Breast epithelium (tissue), 4 donors: ENCODE results near the gene RBM33. TPM values are rescaled to one million over a fixed set of nuclear protein-coding genes. Genes with fewer than 3 reads are reported as not detected.
A peak's percentile ranks its signal among the peaks of the same experiment; 100 is the strongest.

Experiments used
- DNase-seq, 2 donors: peaks; one replicate each; pipeline ENCODE4 v3.0.0-alpha.2; 2019; ENCODE audit warnings: low spot score in 2 of 2
- H3K27ac ChIP-seq, 2 donors: fragments of 200-600 bp; sonication (generic) in 1 of 2; one replicate each; pipeline ENCODE4 v1.5.1; 2016 to 2019; ENCODE audit warnings: mild to moderate bottlenecking in 1 of 2
- H3K27me3 ChIP-seq, 2 donors: fragments of 200-600 bp; sonication (generic) in 1 of 2; one replicate each; pipeline versions ENCODE4 v1.5.1 to v1.6.0; 2017 to 2019; ENCODE audit warnings: control low read depth in 1 of 2, mild to moderate bottlenecking in 1 of 2
- H3K36me3 ChIP-seq: fragments of 200-600 bp; one replicate; pipeline ENCODE4 v1.5.1; 2019
- H3K4me1 ChIP-seq, 2 donors: fragments of 200-600 bp; sonication (generic); one replicate each; pipeline ENCODE4 v1.5.1; 2016 to 2019; ENCODE audit warnings: control low read depth in 1 of 2
- H3K4me3 ChIP-seq, 3 donors: fragments of 200-600 bp; sonication (generic); 1 replicate in 2 of 3; 2 replicates in 1 of 3; pipeline ENCODE4 v1.5.1; 2016 to 2019; ENCODE audit warnings: mild to moderate bottlenecking in 3 of 3, moderate library complexity in 2 of 3
- H3K9me3 ChIP-seq, 2 donors: fragments of 200-600 bp; sonication (generic) in 1 of 2; one replicate each; pipeline ENCODE4 v1.5.1; 2016 to 2019; ENCODE audit warnings: control low read depth in 1 of 2
- CTCF ChIP-seq, 3 donors: fragments of 450-650 bp; IDR thresholded peaks; one replicate each; pipeline ENCODE4 v1.5.1; 2016 to 2017; ENCODE audit warnings: antibody characterized with exemption in 3 of 3, mild to moderate bottlenecking in 3 of 3, moderate library complexity in 3 of 3
- POLR2A ChIP-seq: fragments of 450-650 bp; IDR thresholded peaks from one replicate; pipeline ENCODE4 v1.6.1; 2016; ENCODE audit warnings: antibody characterized with exemption, mild to moderate bottlenecking, moderate library complexity
- POLR2AphosphoS5 ChIP-seq, 3 donors: sonication (generic); formaldehyde crosslinking; IDR thresholded peaks; one replicate each; pipeline ENCODE4 v1.6.1; 2017; ENCODE audit warnings: antibody characterized with exemption in 3 of 3
- intact Hi-C: fragments of 100-400 bp; cut with DNase I; formaldehyde crosslinking; loops from one replicate; pipeline ENCODE4 v1.15.1; 2023; ENCODE audit warnings: low total_unique reads
- total RNA-seq, 3 donors: library from RNA; depleted of rRNA; stranded (reverse); fragments of >200 nt; gene quantifications; one replicate each; pipeline ENCODE4 v1.1.0, GENCODE V29; 2016

Gene RBM33
- total RNA-seq: 10 to 100 TPM; 34.9 to 58.8 (median 46.5) TPM

- H3K4me1 ChIP-seq: peaks cover 3 to 6% of the 10 kb centered on the region in 2 donors
- peaks cover 11 to 15% of the 10 kb centered on the region in 2 donors for H3K9me3 ChIP-seq
- peak; percentile 48 to 83 (median 51) for TF ChIP-seq POLR2AphosphoS5 (IDR thresholded peaks at IDR 0.05)
- TF ChIP-seq CTCF (IDR thresholded peaks at IDR 0.05): no peak
- no peak for TF ChIP-seq POLR2A
- H3K4me3 ChIP-seq: peak within 1 kb of the TSS; percentile 97 to 100 (median 100)
- DNase-seq: peak; percentile 50 to 61
- no peaks in the 10 kb centered on the region for H3K27me3 ChIP-seq
- H3K36me3 ChIP-seq: no peaks in the 10 kb centered on the region
- H3K27ac ChIP-seq: peak within 1 kb of the TSS; percentile 98 to 99
- intact Hi-C loops: no loop called here
Observed at GRCh38 chr7:155644178-155644970, at the start of gene RBM33. RBM33 (plus strand) TSS chr7:155644661; CDS start chr7:155644877, 216 bp downstream.

GRCh38 chr7:155594961-155595366 lies 49.5 kb upstream of the RBM33 start:
- intact Hi-C loops: no loop called here
- TF ChIP-seq CTCF (IDR thresholded peaks at IDR 0.05) (no peak), POLR2AphosphoS5 (IDR thresholded peaks at IDR 0.05) (no peak), POLR2A (no peak)

GRCh38 chr7:155597753-155598140 lies 46.7 kb upstream of the RBM33 start:
- no peaks in the 10 kb centered on the region for H3K36me3 ChIP-seq
- TF ChIP-seq POLR2AphosphoS5 (IDR thresholded peaks at IDR 0.05): no peak
- TF ChIP-seq POLR2A: no peak
- no peak for TF ChIP-seq CTCF (IDR thresholded peaks at IDR 0.05)
- DNase-seq: no peak
- H3K4me1 ChIP-seq: no peaks in the 10 kb centered on the region
- H3K4me3 ChIP-seq: no peak overlapping the region
- no peak overlapping the region for H3K27ac ChIP-seq
- peaks cover 0 to 4% of the 10 kb centered on the region in 2 donors for H3K27me3 ChIP-seq
- H3K9me3 ChIP-seq: no peaks in the 10 kb centered on the region
- intact Hi-C loops: no loop called here

More at GRCh38 chr7:155594961-155595366, 49.5 kb upstream of the RBM33 start:
- Histone ChIP-seq H3K4me3 (no peak overlapping the region), H3K27me3 (peaks cover 0 to 4% of the 10 kb centered on the region in 2 donors), H3K36me3 (no peaks in the 10 kb centered on the region), H3K4me1 (no peaks in the 10 kb centered on the region), H3K27ac (no peak overlapping the region), H3K9me3 (no peaks in the 10 kb centered on the region)
- no peak for DNase-seq

GRCh38 chr7:155598810-155599210 lies 45.7 kb upstream of the RBM33 start:
- H3K4me3 ChIP-seq: no peak overlapping the region
- H3K9me3 ChIP-seq: no peaks in the 10 kb centered on the region
- H3K4me1 ChIP-seq: no peaks in the 10 kb centered on the region
- no peaks in the 10 kb centered on the region for H3K36me3 ChIP-seq
- intact Hi-C loops: no loop called here
- H3K27ac ChIP-seq: no peak overlapping the region
- TF ChIP-seq CTCF (IDR thresholded peaks at IDR 0.05): peak; percentile 82 to 86 (median 84)
- no peak for TF ChIP-seq POLR2AphosphoS5 (IDR thresholded peaks at IDR 0.05)
- DNase-seq: peak; percentile 52 to 74
- peaks cover 0 to 4% of the 10 kb centered on the region in 2 donors for H3K27me3 ChIP-seq

GRCh38 chr7:155602156-155602555 lies 42.3 kb upstream of the RBM33 start:
- H3K36me3 ChIP-seq: no peaks in the 10 kb centered on the region
- no peak for TF ChIP-seq POLR2AphosphoS5 (IDR thresholded peaks at IDR 0.05)
- no peak for TF ChIP-seq CTCF (IDR thresholded peaks at IDR 0.05)
- TF ChIP-seq POLR2A: no peak
- H3K27ac ChIP-seq: no peak overlapping the region
- intact Hi-C loops: no loop called here
- no peaks in the 10 kb centered on the region for H3K9me3 ChIP-seq
- DNase-seq: no peak
- no peaks in the 10 kb centered on the region for H3K4me1 ChIP-seq
- H3K4me3 ChIP-seq: no peak overlapping the region
- H3K27me3 ChIP-seq: peaks cover 0 to 4% of the 10 kb centered on the region in 2 donors
